ENCODE data around the gene PGAM5. TPM values are rescaled to one million over a fixed set of nuclear protein-coding genes. Genes with fewer than 3 reads are reported as not detected.

The PGAM5 gene
- total and polyA plus RNA-seq, 12 donors = 17.5 to 37.6 (median 31.3) TPM

DNA sequence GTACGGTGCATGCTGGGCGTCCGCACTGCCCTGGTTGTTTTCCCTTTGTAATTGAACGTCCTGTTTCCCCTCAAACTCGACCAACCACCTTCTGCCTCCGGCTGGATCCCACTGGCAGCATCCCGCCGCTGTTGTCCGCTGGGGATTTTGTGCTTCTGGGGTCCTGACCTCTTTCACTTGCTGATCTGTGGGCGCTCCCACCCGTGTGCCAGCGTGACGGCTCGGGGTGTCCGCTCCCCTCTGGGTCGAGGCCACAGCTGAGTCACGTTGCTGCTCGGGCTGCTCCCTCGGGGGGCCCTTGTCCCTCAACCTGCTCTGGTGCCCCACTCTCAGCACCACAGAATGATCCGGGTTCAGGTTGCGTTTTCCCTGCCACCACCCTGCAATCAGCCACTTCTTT is 8.0 kb downstream of the PGAM5 start:
- WGBS, 2 donors = 89 to 90% methylated on average over 21 of the region's 21 CpGs
- Histone ChIP-seq H3K27ac (no peak overlapping the region), H3K36me3 (peaks cover 0 to 92% (median 25%) of the 10 kb centered on the region in 9 donors), H3K4me1 (peaks cover 0 to 5% (median 0%) of the 10 kb centered on the region in 9 donors), H3K9me3 (no peaks in the 10 kb centered on the region), H3K27me3 (no peaks in the 10 kb centered on the region), H3K4me3 (no peak overlapping the region)
- intact Hi-C loops (cut with DNase I) = no loop called here
- ATAC-seq (no peak), DNase-seq (no peak)
- TF ChIP-seq, protein P1, sequence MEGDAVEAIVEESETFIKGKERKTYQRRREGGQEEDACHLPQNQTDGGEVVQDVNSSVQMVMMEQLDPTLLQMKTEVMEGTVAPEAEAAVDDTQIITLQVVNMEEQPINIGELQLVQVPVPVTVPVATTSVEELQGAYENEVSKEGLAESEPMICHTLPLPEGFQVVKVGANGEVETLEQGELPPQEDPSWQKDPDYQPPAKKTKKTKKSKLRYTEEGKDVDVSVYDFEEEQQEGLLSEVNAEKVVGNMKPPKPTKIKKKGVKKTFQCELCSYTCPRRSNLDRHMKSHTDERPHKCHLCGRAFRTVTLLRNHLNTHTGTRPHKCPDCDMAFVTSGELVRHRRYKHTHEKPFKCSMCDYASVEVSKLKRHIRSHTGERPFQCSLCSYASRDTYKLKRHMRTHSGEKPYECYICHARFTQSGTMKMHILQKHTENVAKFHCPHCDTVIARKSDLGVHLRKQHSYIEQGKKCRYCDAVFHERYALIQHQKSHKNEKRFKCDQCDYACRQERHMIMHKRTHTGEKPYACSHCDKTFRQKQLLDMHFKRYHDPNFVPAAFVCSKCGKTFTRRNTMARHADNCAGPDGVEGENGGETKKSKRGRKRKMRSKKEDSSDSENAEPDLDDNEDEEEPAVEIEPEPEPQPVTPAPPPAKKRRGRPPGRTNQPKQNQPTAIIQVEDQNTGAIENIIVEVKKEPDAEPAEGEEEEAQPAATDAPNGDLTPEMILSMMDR (IDR thresholded peaks at IDR 0.05) = no peak

DNA sequence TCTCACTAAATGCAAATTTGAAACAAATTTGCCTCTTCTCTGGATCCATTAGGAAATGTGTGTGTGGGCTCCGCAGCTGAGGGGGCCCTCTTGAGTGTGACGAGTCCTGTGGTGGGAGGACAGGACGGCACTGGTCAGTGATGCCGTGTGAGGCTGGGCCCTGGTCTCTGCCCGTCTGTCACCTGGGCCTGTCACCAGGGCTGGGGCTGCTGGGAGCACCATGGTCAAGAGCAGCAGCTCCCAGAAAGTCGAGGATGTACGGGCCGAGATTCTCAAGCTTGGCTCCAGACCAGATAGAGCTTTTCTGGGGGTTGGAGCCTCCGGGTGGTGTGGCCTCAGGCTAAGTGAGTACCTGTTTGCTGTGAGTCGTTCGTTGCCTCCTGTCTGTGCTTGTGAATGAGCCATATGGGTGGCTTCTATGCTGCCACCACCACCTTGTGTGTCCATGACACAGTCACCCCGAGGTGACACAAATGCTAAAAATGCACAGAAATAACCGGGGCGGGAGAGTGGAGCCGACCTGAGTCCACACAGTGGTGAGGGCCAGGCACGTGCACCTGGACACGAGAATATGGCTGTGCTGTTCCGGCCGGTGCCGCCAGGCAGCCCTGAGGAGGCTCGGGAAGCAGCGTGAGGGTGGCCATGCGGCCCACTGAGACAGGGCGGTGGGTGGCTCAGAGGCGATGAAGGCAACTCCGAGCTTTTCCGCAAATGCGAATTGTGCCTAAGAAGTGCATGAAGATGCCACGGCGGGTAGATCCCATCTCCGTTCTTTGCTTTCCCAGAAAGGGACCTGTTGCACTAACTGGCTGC is 8.7 kb downstream of the PGAM5 start:
- Histone ChIP-seq H3K4me3 (no peak overlapping the region), H3K27ac (no peak overlapping the region), H3K27me3 (no peaks in the 10 kb centered on the region), H3K9me3 (no peaks in the 10 kb centered on the region), H3K36me3 (peaks cover 0 to 96% (median 25%) of the 10 kb centered on the region in 9 donors), H3K4me1 (peaks cover 0 to 5% (median 0%) of the 10 kb centered on the region in 9 donors)
- 91 to 93% methylated on average over 31 of the region's 31 CpGs for WGBS, 2 donors
- TF ChIP-seq, protein P1 (IDR thresholded peaks at IDR 0.05) = no peak
- ATAC-seq (peak in 1 of 8 donors; percentile 2), DNase-seq (no peak)
- intact Hi-C loops (cut with DNase I) = no loop called here

DNA sequence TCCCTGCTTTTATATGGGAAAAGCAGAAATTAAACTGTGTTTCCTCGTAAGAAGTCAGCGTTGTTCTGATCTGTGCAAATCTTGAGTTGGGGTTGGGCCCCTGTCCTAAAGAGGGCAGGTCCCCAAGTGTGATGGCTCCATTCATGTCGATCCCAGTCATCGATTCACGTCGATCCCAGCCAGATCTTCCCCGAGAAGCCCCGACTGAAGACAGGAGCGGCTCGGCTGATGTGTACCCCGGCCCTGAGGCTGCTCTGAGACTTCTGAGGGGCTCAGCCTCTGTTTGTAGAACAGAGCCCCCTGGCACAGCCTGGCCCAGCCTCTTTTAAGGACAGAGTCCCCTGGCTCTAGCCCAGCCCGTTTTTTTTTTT is 9.3 kb downstream of the PGAM5 start:
- 91 to 94% methylated on average over 12 of the region's 12 CpGs for WGBS, 2 donors
- H3K27ac ChIP-seq = no peak overlapping the region
- DNase-seq (no peak), ATAC-seq (no peak)
- TF ChIP-seq, protein P1 (IDR thresholded peaks at IDR 0.05) = no peak
- H3K27me3 ChIP-seq = no peaks in the 10 kb centered on the region
- no peaks in the 10 kb centered on the region for H3K9me3 ChIP-seq
- H3K4me1 ChIP-seq = peaks cover 0 to 5% (median 0%) of the 10 kb centered on the region in 9 donors
- intact Hi-C loops (cut with DNase I) = no loop called here
- H3K36me3 ChIP-seq = peaks cover 0 to 96% (median 25%) of the 10 kb centered on the region in 9 donors
- H3K4me3 ChIP-seq = no peak overlapping the region

DNA sequence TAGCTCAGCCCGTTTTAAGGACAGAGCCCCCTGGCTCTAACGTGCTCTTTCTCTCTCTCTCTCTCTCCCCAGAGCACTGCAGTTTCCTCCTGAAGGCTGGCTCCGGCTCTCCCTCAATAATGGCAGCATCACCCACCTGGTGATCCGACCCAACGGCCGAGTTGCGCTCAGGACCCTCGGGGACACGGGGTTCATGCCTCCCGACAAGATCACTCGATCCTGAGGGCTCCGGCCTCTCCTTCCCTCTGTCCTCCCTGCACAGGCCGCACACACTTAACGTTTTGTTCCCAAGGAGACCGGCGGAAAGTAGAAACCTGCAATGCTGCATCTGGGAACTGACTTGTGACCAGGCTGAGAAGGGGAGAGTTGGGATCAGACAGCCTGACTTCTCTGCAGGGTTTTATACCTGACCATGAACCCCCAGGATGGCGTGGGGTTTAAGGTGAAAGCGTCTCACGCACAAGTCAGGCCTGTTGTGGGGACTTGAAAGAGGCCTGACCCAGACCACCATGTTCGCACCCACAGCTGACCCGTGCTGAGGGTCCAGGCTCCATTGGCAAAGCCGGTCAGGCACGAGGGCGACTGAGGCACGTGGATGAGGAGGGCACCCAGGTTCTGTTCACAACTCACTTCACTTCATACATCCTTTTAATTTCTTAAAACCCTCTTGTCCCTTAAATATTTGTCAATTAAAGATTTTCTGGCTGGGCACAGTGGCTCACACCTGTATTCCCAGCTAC is 10.1 kb downstream of the PGAM5 start:
- ATAC-seq (no peak), DNase-seq (no peak)
- Histone ChIP-seq H3K4me1 (peaks cover 0 to 5% (median 0%) of the 10 kb centered on the region in 9 donors), H3K27me3 (no peaks in the 10 kb centered on the region), H3K4me3 (no peak overlapping the region), H3K27ac (no peak overlapping the region), H3K36me3 (peaks cover 0 to 96% (median 30%) of the 10 kb centered on the region in 9 donors), H3K9me3 (no peaks in the 10 kb centered on the region)
- TF ChIP-seq, protein P1 (IDR thresholded peaks at IDR 0.05) = no peak
- intact Hi-C loops (cut with DNase I) = no loop called here
- whole genome bisulfite sequencing, 2 donors = 94 to 95% methylated on average over 25 of the region's 25 CpGs
